ENCODE measurements around the gene PTPRM. TPM values are rescaled to one million over a fixed set of nuclear protein-coding genes. Genes with fewer than 3 reads are reported as not detected.

Gene PTPRM
- total RNA-seq, 1 donor from 2014 or later = 63.2 TPM

DNA sequence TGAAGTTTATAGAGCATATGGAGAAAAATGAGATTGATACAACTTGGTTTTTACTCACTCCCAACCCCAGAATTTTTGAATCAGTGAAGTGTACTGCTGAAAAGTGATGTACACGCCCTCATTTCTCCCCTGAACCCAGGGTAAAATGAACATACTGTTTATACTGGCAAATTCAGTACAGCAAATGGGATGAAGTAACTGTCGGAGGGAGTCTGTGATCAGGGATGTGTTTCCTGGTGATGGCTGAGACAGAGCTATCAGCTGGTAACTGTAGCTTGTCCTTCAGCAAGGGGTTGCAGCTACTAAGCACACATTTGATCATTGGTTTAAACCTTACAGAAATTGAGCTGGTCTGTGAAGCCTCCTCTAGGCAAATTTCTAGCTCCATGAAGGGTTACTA lies 191.6 kb downstream of the PTPRM start:
- DNase-seq (ENCODE audit: low read depth) = no peak
- no peak overlapping the region for H3K4me3 ChIP-seq (ENCODE audit: low read depth, low read length)
- TF ChIP-seq CTCF (conservative IDR thresholded peaks at IDR 0.05; ENCODE audit: low read depth, low read length) = no peak

DNA sequence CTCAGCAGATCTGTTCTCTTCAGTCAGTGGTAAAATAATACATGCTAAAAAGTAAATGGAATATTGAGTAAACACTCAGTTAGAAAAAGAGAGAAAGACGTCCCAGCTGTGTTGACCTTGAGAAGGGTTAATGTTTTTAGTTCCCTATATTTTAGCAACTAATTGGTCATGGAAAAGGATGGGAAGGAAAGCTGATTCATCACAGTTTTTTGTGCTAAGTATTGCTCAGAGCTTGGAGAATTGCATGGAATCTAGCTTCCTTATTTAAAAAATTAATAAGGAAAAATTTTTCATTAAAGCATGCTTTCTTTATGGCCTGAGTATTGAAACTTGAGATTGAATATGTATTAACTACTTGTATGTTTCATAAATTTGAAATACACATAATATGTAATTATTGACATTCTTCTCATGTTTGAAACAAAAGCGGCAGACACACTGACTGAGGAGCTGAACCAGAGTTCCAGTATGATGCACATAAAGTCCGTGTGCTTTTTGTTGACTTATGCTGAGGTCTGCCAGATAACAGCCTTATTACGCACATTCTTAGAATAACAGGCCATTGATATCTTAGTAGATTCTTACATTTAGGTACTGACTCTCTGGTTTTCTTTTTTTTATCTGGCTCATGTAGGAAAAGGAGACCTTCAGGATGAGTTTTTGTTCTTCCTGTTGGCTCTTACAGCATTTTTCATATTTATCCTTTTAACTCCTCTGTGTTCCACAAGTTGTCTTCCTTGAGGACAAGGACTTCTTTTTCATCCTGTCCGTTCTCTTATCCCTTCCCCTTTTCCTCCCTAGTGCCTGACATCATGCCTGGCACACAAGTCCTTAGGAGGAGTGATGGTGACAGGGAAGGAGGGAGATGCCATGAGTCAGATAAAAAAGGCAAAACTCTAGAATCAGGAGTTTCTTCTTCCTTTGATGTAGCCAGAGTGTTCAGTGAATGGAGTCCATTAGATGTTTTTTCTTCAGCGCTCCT lies 194.1 kb downstream of the PTPRM start:
- H3K4me3 ChIP-seq (ENCODE audit: low read depth, low read length) = no peak overlapping the region

DNA sequence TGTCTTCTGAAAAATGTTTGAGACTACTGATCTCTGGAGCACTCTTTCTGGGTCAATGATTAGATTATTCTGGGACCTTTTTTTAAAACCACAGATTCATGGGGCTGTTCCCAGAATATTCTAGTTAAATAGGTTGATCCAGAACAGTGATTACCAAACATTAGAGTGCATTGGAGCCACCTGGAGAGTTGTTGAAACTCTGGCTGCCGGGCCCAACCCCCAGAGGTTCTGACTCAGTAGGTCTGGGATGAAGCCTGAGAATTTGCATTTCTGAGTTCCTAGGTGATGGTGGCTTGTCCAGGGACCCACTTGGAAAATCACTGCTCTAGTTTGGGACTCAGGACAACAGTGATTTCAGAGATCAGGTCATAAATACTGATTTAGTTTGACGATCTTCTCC lies 197.3 kb downstream of the PTPRM start:
- no peak for DNase-seq (ENCODE audit: low read depth)
- no peak overlapping the region for H3K4me3 ChIP-seq (ENCODE audit: low read depth, low read length)
- no peak for TF ChIP-seq CTCF (conservative IDR thresholded peaks at IDR 0.05; ENCODE audit: low read depth, low read length)

More for the DNA sequence above, 194.1 kb downstream of the PTPRM start:
- no peak for DNase-seq (ENCODE audit: low read depth)
- no peak for TF ChIP-seq CTCF (conservative IDR thresholded peaks at IDR 0.05; ENCODE audit: low read depth, low read length)

DNA sequence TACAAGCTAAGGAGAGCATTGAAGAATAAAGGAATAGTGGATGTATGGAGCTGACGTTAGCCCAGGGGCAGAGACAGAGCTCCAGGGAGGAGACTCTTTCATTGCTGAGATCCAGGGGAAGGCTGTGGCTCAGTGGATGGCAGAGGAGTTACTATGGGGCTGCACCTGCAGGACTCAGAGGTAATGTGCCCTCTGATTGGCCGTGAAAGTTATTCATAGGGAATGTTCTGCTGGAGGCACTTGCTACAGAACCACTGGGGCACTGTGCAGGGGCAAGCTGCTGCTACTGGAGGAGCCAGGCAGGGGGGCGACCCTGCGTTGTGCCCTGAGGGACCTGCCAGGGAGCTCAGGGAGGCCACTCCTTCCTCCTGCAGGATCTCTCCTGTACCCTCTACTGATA lies 199.2 kb downstream of the PTPRM start:
- DNase-seq (ENCODE audit: low read depth) = no peak
- no peak for TF ChIP-seq CTCF (conservative IDR thresholded peaks at IDR 0.05; ENCODE audit: low read depth, low read length)
- no peak overlapping the region for H3K4me3 ChIP-seq (ENCODE audit: low read depth, low read length)

DNA sequence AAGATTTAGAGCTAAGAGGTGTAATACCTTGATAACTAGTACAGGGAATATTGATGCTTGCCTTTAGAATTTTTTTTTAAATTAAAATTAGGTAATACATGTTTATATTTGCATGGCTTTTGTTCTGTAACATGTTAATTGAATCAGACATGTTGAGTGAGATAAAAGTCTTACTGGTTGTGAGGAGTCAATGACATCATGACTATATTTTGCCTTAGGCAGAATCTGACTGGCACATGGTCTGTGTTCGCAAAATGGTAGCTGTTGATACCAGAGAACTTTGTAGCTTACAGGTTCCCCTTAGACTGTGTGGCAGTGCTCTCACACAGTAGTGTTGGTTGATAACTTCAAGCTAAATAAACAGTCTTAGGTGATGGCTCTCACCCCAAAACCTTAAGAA lies 199.7 kb downstream of the PTPRM start:
- no peak overlapping the region for H3K4me3 ChIP-seq (ENCODE audit: low read depth, low read length)
- no peak for TF ChIP-seq CTCF (conservative IDR thresholded peaks at IDR 0.05; ENCODE audit: low read depth, low read length)
- no peak for DNase-seq (ENCODE audit: low read depth)

DNA sequence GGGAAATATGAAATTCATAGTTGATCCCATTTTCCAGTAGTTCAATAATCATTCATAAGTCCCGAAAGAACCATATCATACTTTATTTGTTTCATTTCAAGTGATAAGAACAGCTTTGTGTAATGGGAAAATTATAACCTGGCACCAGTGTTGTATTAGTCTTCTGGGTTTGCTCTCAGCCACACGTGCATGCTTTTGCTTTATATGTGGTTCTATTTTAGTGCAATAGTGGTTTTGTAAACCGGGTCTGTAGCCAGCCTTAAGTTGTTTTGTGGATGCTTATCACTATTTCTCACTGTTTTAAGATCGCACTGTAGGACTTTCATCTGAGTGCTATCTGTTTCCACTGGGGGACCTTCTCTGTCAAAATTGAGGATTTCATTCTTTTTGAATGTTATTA lies 203.8 kb downstream of the PTPRM start:
- DNase-seq (ENCODE audit: low read depth) = no peak
- TF ChIP-seq CTCF (conservative IDR thresholded peaks at IDR 0.05; ENCODE audit: low read depth, low read length) = no peak
- no peak overlapping the region for H3K4me3 ChIP-seq (ENCODE audit: low read depth, low read length)

DNA sequence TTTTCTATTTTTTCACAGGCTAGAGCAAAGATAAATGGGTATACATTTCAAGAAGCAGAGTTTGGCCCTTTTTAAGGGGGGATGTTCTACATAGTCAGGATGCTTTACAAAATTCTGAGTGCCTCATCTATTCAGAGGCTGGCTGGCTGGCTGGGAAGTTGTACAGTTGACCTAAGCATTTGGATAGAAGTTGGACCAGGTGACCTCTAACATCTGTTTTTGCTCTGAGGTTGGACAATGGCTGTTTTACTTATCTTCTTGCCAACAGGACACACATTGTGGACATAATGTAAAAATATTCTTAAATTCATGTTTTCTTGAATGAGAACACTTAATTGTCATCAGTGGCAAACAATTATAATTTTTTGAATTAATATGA lies 205.4 kb downstream of the PTPRM start:
- H3K4me3 ChIP-seq (ENCODE audit: low read depth, low read length) = no peak overlapping the region
- DNase-seq (ENCODE audit: low read depth) = no peak
- TF ChIP-seq CTCF (conservative IDR thresholded peaks at IDR 0.05; ENCODE audit: low read depth, low read length) = no peak
